Transverse colon (tissue), 4 donors: ENCODE data around the gene C1QTNF9.

Experiments used
- CTCF ChIP-seq, 5 experiments: fragments of 200-600 bp in 3 of 5; fragments of 450-650 bp in 2 of 5; sonication (generic) in 3 of 5; IDR thresholded peaks; 1 replicate in 2 of 5; 2 replicates in 3 of 5; pipeline ENCODE4 v1.5.1; 2016 to 2017; ENCODE audit warnings: antibody characterized with exemption in 5 of 5, inconsistent platforms in 3 of 5, mild to moderate bottlenecking in 2 of 5, moderate library complexity in 1 of 5
- EP300 ChIP-seq: sonication (generic); formaldehyde crosslinking; IDR thresholded peaks from one replicate; pipeline ENCODE4 v1.6.1; 2017; ENCODE audit warnings: antibody characterized with exemption, low read depth
- POLR2A ChIP-seq: fragments of 450-650 bp; IDR thresholded peaks from one replicate; pipeline ENCODE4 v1.6.1; 2016; ENCODE audit warnings: antibody characterized with exemption, mild to moderate bottlenecking, moderate library complexity
- POLR2AphosphoS5 ChIP-seq, 3 donors: sonication (generic); formaldehyde crosslinking; IDR thresholded peaks; one replicate each; pipeline ENCODE4 v1.6.1; 2016; ENCODE audit warnings: antibody characterized with exemption in 3 of 3

DNA sequence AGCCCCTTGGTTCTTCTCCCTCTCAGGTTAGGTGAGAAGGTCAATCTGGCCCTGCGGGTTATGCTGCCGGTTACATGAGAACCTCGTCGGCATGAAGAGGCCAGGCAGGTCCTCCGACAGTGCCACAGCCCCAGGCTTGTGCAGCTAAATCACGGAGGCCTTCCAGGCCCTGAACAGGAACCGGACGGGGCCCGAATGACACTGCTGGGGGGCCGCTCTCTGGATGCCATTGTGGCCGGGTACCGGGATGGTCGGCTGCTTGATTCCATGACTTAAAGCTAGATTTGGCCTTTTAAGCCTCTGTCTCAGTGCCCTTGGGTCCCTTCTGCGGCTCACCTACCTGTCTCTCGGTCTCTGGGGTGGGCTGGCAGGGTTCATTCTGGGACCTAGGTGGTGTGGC, 48.4 kb downstream of the C1QTNF9 start:
- TF ChIP-seq CTCF (IDR thresholded peaks at IDR 0.05) (no peak), POLR2AphosphoS5 (IDR thresholded peaks at IDR 0.05) (no peak), POLR2A (no peak), EP300 (no peak)
